ENCODE measurements around the gene NFX1.

Gene NFX1

GRCh38 chr9:33246269-33246860 is 44.0 kb upstream of the NFX1 start:
- no peaks in the 10 kb centered on the region for H3K9me3 ChIP-seq (ENCODE audit: severe bottlenecking)
- TF ChIP-seq, protein P1, sequence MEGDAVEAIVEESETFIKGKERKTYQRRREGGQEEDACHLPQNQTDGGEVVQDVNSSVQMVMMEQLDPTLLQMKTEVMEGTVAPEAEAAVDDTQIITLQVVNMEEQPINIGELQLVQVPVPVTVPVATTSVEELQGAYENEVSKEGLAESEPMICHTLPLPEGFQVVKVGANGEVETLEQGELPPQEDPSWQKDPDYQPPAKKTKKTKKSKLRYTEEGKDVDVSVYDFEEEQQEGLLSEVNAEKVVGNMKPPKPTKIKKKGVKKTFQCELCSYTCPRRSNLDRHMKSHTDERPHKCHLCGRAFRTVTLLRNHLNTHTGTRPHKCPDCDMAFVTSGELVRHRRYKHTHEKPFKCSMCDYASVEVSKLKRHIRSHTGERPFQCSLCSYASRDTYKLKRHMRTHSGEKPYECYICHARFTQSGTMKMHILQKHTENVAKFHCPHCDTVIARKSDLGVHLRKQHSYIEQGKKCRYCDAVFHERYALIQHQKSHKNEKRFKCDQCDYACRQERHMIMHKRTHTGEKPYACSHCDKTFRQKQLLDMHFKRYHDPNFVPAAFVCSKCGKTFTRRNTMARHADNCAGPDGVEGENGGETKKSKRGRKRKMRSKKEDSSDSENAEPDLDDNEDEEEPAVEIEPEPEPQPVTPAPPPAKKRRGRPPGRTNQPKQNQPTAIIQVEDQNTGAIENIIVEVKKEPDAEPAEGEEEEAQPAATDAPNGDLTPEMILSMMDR (IDR thresholded peaks at IDR 0.05; ENCODE audit: low read depth, low read length), result no peak
- H3K36me3 ChIP-seq, result peaks cover 12% of the 10 kb centered on the region
- no peak overlapping the region for H3K27ac ChIP-seq
- no peaks in the 10 kb centered on the region for H3K27me3 ChIP-seq (ENCODE audit: insufficient read depth, low read depth, severe bottlenecking)
- no peak for DNase-seq
- no peak overlapping the region for H3K4me3 ChIP-seq (ENCODE audit: low read depth, low read length)

- Histone ChIP-seq H3K27me3 (ENCODE audit: insufficient read depth, low read depth, severe bottlenecking) (no peaks in the 10 kb centered on the region), H3K4me3 (ENCODE audit: low read depth, low read length) (no peak overlapping the region)
- TF ChIP-seq, protein P1 (IDR thresholded peaks at IDR 0.05; ENCODE audit: low read depth, low read length), result no peak
These were observed 41.7 kb upstream of the NFX1 start for GRCh38 chr9:33248606-33249005.

GRCh38 chr9:33249087-33249658 is 41.1 kb upstream of the NFX1 start:
- DNase-seq, result no peak
- Histone ChIP-seq H3K27me3 (ENCODE audit: insufficient read depth, low read depth, severe bottlenecking) (no peaks in the 10 kb centered on the region), H3K27ac (no peak overlapping the region)

More at GRCh38 chr9:33248606-33249005, 41.7 kb upstream of the NFX1 start:
- no peak for DNase-seq
- Histone ChIP-seq H3K27ac (no peak overlapping the region), H3K36me3 (peaks cover 27% of the 10 kb centered on the region), H3K9me3 (ENCODE audit: severe bottlenecking) (no peaks in the 10 kb centered on the region)

GRCh38 chr9:33249983-33250382 is 40.3 kb upstream of the NFX1 start:
- Histone ChIP-seq H3K27ac (no peak overlapping the region), H3K4me3 (ENCODE audit: low read depth, low read length) (no peak overlapping the region), H3K27me3 (ENCODE audit: insufficient read depth, low read depth, severe bottlenecking) (no peaks in the 10 kb centered on the region), H3K36me3 (peaks cover 33% of the 10 kb centered on the region), H3K9me3 (ENCODE audit: severe bottlenecking) (no peaks in the 10 kb centered on the region)
- no peak for DNase-seq
- TF ChIP-seq, protein P1 (IDR thresholded peaks at IDR 0.05; ENCODE audit: low read depth, low read length), result no peak

More at GRCh38 chr9:33249087-33249658, 41.1 kb upstream of the NFX1 start:
- Histone ChIP-seq H3K36me3 (peaks cover 27% of the 10 kb centered on the region), H3K9me3 (ENCODE audit: severe bottlenecking) (no peaks in the 10 kb centered on the region), H3K4me3 (ENCODE audit: low read depth, low read length) (no peak overlapping the region)
- TF ChIP-seq, protein P1 (IDR thresholded peaks at IDR 0.05; ENCODE audit: low read depth, low read length), result no peak

- no peak for DNase-seq
- no peak overlapping the region for H3K4me3 ChIP-seq (ENCODE audit: low read depth, low read length)
- no peaks in the 10 kb centered on the region for H3K9me3 ChIP-seq (ENCODE audit: severe bottlenecking)
- no peaks in the 10 kb centered on the region for H3K27me3 ChIP-seq (ENCODE audit: insufficient read depth, low read depth, severe bottlenecking)
- peaks cover 39% of the 10 kb centered on the region for H3K36me3 ChIP-seq
- TF ChIP-seq, protein P1 (IDR thresholded peaks at IDR 0.05; ENCODE audit: low read depth, low read length), result no peak
- H3K27ac ChIP-seq, result no peak overlapping the region
These were observed 39.8 kb upstream of the NFX1 start for GRCh38 chr9:33250458-33250995.

Data from WERI-Rb-1 (cell line).